Liver (tissue), 9 donors: Measurements from ENCODE around the gene GCGR. TPM values are rescaled to one million over a fixed set of nuclear protein-coding genes. Genes with fewer than 3 reads are reported as not detected.

Source experiments
- DNase-seq: peaks from one replicate; pipeline ENCODE4 v3.0.0-alpha.2; 2017; ENCODE audit warnings: low spot score
- H3K27ac ChIP-seq, 2 donors: one replicate each; pipeline ENCODE4 v1.7.0; 2013; ENCODE audit warnings: inconsistent platforms in 2 of 2, low read length in 2 of 2, control low read depth in 1 of 2, low read depth in 1 of 2, mild to moderate bottlenecking in 1 of 2
- H3K27me3 ChIP-seq, 4 donors: one replicate each; pipeline versions ENCODE4 v1.6.1 to v1.7.0; 2013; ENCODE audit warnings: low read length in 3 of 4, inconsistent platforms in 1 of 4, mild to moderate bottlenecking in 1 of 4, moderate library complexity in 1 of 4; ENCODE audit not compliant: control insufficient read depth in 4 of 4, insufficient read depth in 4 of 4
- H3K36me3 ChIP-seq, 4 donors: one replicate each; pipeline versions ENCODE4 v1.6.1 to v1.7.0; 2013; ENCODE audit warnings: low read length in 3 of 4, mild to moderate bottlenecking in 3 of 4, low read depth in 1 of 4, moderate library complexity in 1 of 4; ENCODE audit not compliant: control insufficient read depth in 4 of 4, insufficient read depth in 3 of 4
- H3K4me1 ChIP-seq, 4 donors: one replicate each; pipeline versions ENCODE4 v1.6.1 to v1.7.0; 2013; ENCODE audit warnings: low read length in 3 of 4, mild to moderate bottlenecking in 3 of 4, moderate library complexity in 1 of 4; ENCODE audit not compliant: control insufficient read depth in 4 of 4, insufficient read depth in 4 of 4
- H3K4me3 ChIP-seq, 3 donors: one replicate each; pipeline versions ENCODE4 v1.6.1 to v1.7.0; 2013; ENCODE audit warnings: low read length in 3 of 3, control low read depth in 1 of 3, low read depth in 1 of 3, mild to moderate bottlenecking in 1 of 3
- H3K9ac ChIP-seq, 2 donors: one replicate each; pipeline ENCODE4 v1.7.0; 2013; ENCODE audit warnings: low read length in 2 of 2, mild to moderate bottlenecking in 2 of 2, moderate library complexity in 2 of 2, control low read depth in 1 of 2, low read depth in 1 of 2
- H3K9me3 ChIP-seq, 4 donors: one replicate each; pipeline versions ENCODE4 v1.6.1 to v1.7.0; 2013; ENCODE audit warnings: low read length in 3 of 4; ENCODE audit not compliant: control insufficient read depth in 4 of 4
- ATF3 ChIP-seq: IDR thresholded peaks from 2 replicates; pipeline ENCODE4 v1.6.1; 2016; ENCODE audit warnings: antibody characterized with exemption
- CTCF ChIP-seq: fragments of 150-350 bp; IDR thresholded peaks from 2 replicates; pipeline ENCODE4 v1.5.1; 2017; ENCODE audit warnings: improper control_type of control experiment, low read depth, low read length; ENCODE audit not compliant: missing input control
- EGR1 ChIP-seq, 2 donors: IDR thresholded peaks; 2 replicates each; pipeline ENCODE4 v1.6.1; 2016 to 2018; ENCODE audit warnings: antibody characterized with exemption in 2 of 2, low read depth in 2 of 2
- FOXA1 ChIP-seq: IDR thresholded peaks from 2 replicates; pipeline ENCODE4 v1.6.1; 2016; ENCODE audit warnings: antibody characterized with exemption
- FOXA2 ChIP-seq: IDR thresholded peaks from 2 replicates; pipeline ENCODE4 v1.6.1; 2016; ENCODE audit warnings: antibody characterized with exemption
- GABPA ChIP-seq, 2 donors: IDR thresholded peaks in 1 of 2; conservative IDR thresholded peaks in 1 of 2; 2 replicates each; pipeline ENCODE4 v1.6.1; 2016; ENCODE audit warnings: antibody characterized with exemption in 2 of 2, mild to moderate bottlenecking in 1 of 2, moderate library complexity in 1 of 2
- HNF4A ChIP-seq, 2 donors: conservative IDR thresholded peaks; 2 replicates each; pipeline ENCODE4 v1.6.1; 2016; ENCODE audit warnings: antibody characterized with exemption in 2 of 2, mild to moderate bottlenecking in 2 of 2
- HNF4G ChIP-seq: IDR thresholded peaks from 2 replicates; pipeline ENCODE4 v1.6.1; 2016; ENCODE audit warnings: antibody characterized with exemption
- JUND ChIP-seq, 2 donors: IDR thresholded peaks; 2 replicates each; pipeline ENCODE4 v1.6.1; 2016; ENCODE audit warnings: antibody characterized with exemption in 2 of 2
- MAX ChIP-seq: IDR thresholded peaks from 2 replicates; pipeline ENCODE4 v1.6.1; 2016; ENCODE audit warnings: antibody characterized with exemption
- NR2F2 ChIP-seq: IDR thresholded peaks from 2 replicates; pipeline ENCODE4 v1.6.1; 2016; ENCODE audit warnings: antibody characterized with exemption
- RAD21 ChIP-seq, 2 donors: IDR thresholded peaks; 2 replicates each; pipeline ENCODE4 v1.6.1; 2016; ENCODE audit warnings: antibody characterized with exemption in 2 of 2, mild to moderate bottlenecking in 2 of 2
- REST ChIP-seq: IDR thresholded peaks from 2 replicates; pipeline ENCODE4 v1.6.1; 2016; ENCODE audit warnings: antibody characterized with exemption, mild to moderate bottlenecking
- RXRA ChIP-seq, 2 donors: IDR thresholded peaks; 2 replicates each; pipeline ENCODE4 v1.6.1; 2017 to 2018; ENCODE audit warnings: antibody characterized with exemption in 2 of 2, mild to moderate bottlenecking in 1 of 2
- SP1 ChIP-seq: IDR thresholded peaks from 2 replicates; pipeline ENCODE4 v1.6.1; 2018; ENCODE audit warnings: antibody characterized with exemption, mild to moderate bottlenecking
- TAF1 ChIP-seq: conservative IDR thresholded peaks from 2 replicates; pipeline ENCODE4 v1.6.1; 2016; ENCODE audit warnings: antibody characterized with exemption, mild to moderate bottlenecking
- WGBS: extraction: QIAGEN DNeasy Blood & Tissue Kit; methylation state at CpG from one replicate; pipeline ENCODE4 v1.1.7; 2013; 5-methylcytosine and 5-hydroxymethylcytosine counted together
- polyA plus RNA-seq, 2 donors: library from polyadenylated mRNA; stranded (reverse) in 1 of 2; unstranded in 1 of 2; fragments of 200-250 nt in 1 of 2; fragments of >200 nt in 1 of 2; fragmentation: Nextera tagmentation in 1 of 2; extraction: Ambion mirVana in 1 of 2; gene quantifications; one replicate each; pipeline versions ENCODE4 v1.2.1 to v1.2.3, GENCODE V29; 2013 to 2015
- total RNA-seq, 2 donors: library from RNA; depleted of rRNA; stranded (reverse); fragments of >200 nt; gene quantifications; one replicate each; pipeline ENCODE4 v1.2.3, GENCODE V29; 2014
- TF ChIP-seq, protein P1 (sequence below): IDR thresholded peaks from 2 replicates; pipeline ENCODE4 v1.6.1; 2016; ENCODE audit warnings: antibody characterized with exemption
- donor health status: healthy.
- donor health status: healthy.
- donor health status: healthy.
- donor health status: healthy.
- donor health status: healthy.

GCGR gene
- total and polyA plus RNA-seq, 4 donors: 20.7 to 72.0 (median 48.9) TPM

GRCh38 chr17:81844887-81845286, 40.9 kb downstream of the GCGR start:
- Histone ChIP-seq H3K36me3 (peaks cover 30 to 50% (median 35%) of the 10 kb centered on the region in 4 donors), H3K27ac (no peak overlapping the region), H3K27me3 (no peaks in the 10 kb centered on the region), H3K9ac (no peak overlapping the region), H3K4me1 (peaks cover 0 to 29% (median 19%) of the 10 kb centered on the region in 4 donors), H3K9me3 (no peaks in the 10 kb centered on the region), H3K4me3 (no peak overlapping the region)
- WGBS: 90% methylated on average over 13 of the region's 13 CpGs
- DNase-seq: no peak
- TF ChIP-seq, protein P1, sequence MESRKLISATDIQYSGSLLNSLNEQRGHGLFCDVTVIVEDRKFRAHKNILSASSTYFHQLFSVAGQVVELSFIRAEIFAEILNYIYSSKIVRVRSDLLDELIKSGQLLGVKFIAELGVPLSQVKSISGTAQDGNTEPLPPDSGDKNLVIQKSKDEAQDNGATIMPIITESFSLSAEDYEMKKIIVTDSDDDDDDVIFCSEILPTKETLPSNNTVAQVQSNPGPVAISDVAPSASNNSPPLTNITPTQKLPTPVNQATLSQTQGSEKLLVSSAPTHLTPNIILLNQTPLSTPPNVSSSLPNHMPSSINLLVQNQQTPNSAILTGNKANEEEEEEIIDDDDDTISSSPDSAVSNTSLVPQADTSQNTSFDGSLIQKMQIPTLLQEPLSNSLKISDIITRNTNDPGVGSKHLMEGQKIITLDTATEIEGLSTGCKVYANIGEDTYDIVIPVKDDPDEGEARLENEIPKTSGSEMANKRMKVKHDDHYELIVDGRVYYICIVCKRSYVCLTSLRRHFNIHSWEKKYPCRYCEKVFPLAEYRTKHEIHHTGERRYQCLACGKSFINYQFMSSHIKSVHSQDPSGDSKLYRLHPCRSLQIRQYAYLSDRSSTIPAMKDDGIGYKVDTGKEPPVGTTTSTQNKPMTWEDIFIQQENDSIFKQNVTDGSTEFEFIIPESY: no peak
- TF ChIP-seq RXRA (IDR thresholded peaks at IDR 0.05) (no peak), EGR1 (IDR thresholded peaks at IDR 0.05; ENCODE audit: low read depth in 2 of 2) (no peak), GABPA (IDR thresholded peaks at IDR 0.05 in 1 of 2, conservative IDR thresholded peaks at IDR 0.05 in 1 of 2) (no peak), HNF4G (no peak), FOXA2 (no peak), SP1 (no peak), REST (no peak), CTCF (no peak), JUND (IDR thresholded peaks at IDR 0.05) (no peak), FOXA1 (no peak), HNF4A (conservative IDR thresholded peaks at IDR 0.05) (no peak), MAX (no peak), RAD21 (IDR thresholded peaks at IDR 0.05) (no peak), TAF1 (no peak), ATF3 (no peak)

DNA sequence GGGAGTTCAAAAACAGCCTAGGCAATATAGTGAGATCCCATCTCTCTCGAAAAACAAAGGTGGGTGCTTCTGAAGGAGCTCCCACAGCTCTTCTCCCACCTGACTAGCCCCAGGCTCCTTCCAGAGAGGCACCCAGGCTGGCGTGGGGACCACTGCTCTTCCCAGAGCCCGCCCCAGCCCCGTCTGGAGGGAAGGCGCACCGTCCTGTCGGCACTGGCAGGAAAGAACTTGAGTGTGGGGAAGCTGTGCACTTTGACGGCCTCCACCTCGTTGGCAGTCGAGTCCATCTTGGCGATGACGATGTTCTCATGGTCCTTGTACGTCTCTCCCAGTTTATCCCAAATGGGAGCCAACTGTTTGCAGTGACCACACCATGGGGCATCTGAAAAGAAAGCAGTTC, 41.4 kb downstream of the GCGR start:
- Histone ChIP-seq H3K4me3 (no peak overlapping the region), H3K36me3 (peaks cover 30 to 50% (median 35%) of the 10 kb centered on the region in 4 donors), H3K27ac (no peak overlapping the region), H3K27me3 (no peaks in the 10 kb centered on the region), H3K9ac (no peak overlapping the region), H3K4me1 (peaks cover 0 to 29% (median 19%) of the 10 kb centered on the region in 4 donors), H3K9me3 (no peaks in the 10 kb centered on the region)
- DNase-seq: no peak
- no peak for TF ChIP-seq NR2F2
- TF ChIP-seq, protein P1: no peak
- no peak for TF ChIP-seq FOXA1
- no peak for TF ChIP-seq MAX
- no peak for TF ChIP-seq FOXA2
- TF ChIP-seq RXRA (IDR thresholded peaks at IDR 0.05): no peak
- 94% methylated on average over 13 of the region's 13 CpGs for WGBS
